ENCODE data around the gene EXOC6B. TPM values are rescaled to one million over a fixed set of nuclear protein-coding genes. Genes with fewer than 3 reads are reported as not detected.
"Not testable (repeated sequence)": the region's sequence is repeated elsewhere in the genome, so short reads cannot be mapped to it uniquely, and the experiment has no call there.

EXOC6B gene
- total and polyA plus RNA-seq, 4 donors: 5.8 to 45.9 (median 26.2) TPM

GRCh38 chr2:72425996-72426395 lies 399.8 kb downstream of the EXOC6B start:
- no peaks in the 10 kb centered on the region for H3K9me3 ChIP-seq (ENCODE audit: control insufficient read depth, low read length)
- no peak for DNase-seq
- H3K36me3 ChIP-seq (ENCODE audit: control insufficient read depth in 1 of 2, insufficient read depth in 2 of 2, low read length in 1 of 2): no peaks in the 10 kb centered on the region
- no peaks in the 10 kb centered on the region for H3K4me1 ChIP-seq (ENCODE audit: control insufficient read depth in 1 of 2, insufficient read depth in 2 of 2, low read length in 2 of 2)
- no peak for ATAC-seq (ENCODE audit: low FRiP score)
- no peak overlapping the region for H3K4me3 ChIP-seq (ENCODE audit: low read length in 2 of 2)
- intact Hi-C loops (cut with DNase I): no loop called here
- no peak overlapping the region for H3K27ac ChIP-seq (ENCODE audit: low read depth in 1 of 2, low read length in 2 of 2)
- no peaks in the 10 kb centered on the region for H3K27me3 ChIP-seq (ENCODE audit: control insufficient read depth in 1 of 2, insufficient read depth in 2 of 2, low read length in 1 of 2)

DNA sequence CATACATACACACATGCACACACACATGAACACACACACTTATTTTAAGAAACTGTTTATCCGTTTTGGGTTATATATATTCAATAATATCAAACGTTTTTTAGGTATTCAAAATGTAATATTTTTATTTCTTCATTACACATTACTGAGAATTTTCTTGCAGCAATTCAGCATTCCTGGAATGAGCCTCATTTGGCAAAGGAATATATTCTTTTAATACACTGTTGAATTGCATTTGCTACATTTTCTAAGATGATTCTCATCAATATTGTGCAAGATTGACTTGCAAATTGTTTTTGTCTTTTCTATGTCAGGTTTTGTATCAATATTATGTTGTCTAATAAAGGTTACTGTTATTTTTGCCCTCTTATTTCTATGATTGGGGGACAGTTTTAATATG lies 402.1 kb downstream of the EXOC6B start:
- ATAC-seq (ENCODE audit: low FRiP score) (no peak), DNase-seq (no peak)
- WGBS, 2 donors: 27 to 47% methylated on average over 2 of the region's 2 CpGs
- Histone ChIP-seq H3K9me3 (ENCODE audit: control insufficient read depth, low read length) (no peaks in the 10 kb centered on the region), H3K27me3 (ENCODE audit: control insufficient read depth in 1 of 2, insufficient read depth in 2 of 2, low read length in 1 of 2) (no peaks in the 10 kb centered on the region), H3K27ac (ENCODE audit: low read depth in 1 of 2, low read length in 2 of 2) (no peak overlapping the region), H3K4me1 (ENCODE audit: control insufficient read depth in 1 of 2, insufficient read depth in 2 of 2, low read length in 2 of 2) (no peaks in the 10 kb centered on the region), H3K4me3 (ENCODE audit: low read length in 2 of 2) (no peak overlapping the region), H3K36me3 (ENCODE audit: control insufficient read depth in 1 of 2, insufficient read depth in 2 of 2, low read length in 1 of 2) (no peaks in the 10 kb centered on the region)
- intact Hi-C loops (cut with DNase I): no loop called here

- DNase-seq; H3K4me3 ChIP-seq (ENCODE audit: low read length in 2 of 2); H3K4me1 ChIP-seq (ENCODE audit: control insufficient read depth in 1 of 2, insufficient read depth in 2 of 2, low read length in 2 of 2); H3K9me3 ChIP-seq (ENCODE audit: control insufficient read depth, low read length); H3K27me3 ChIP-seq (ENCODE audit: control insufficient read depth in 1 of 2, insufficient read depth in 2 of 2, low read length in 1 of 2); H3K36me3 ChIP-seq (ENCODE audit: control insufficient read depth in 1 of 2, insufficient read depth in 2 of 2, low read length in 1 of 2); ATAC-seq (ENCODE audit: low FRiP score); intact Hi-C loops (cut with DNase I); H3K27ac ChIP-seq (ENCODE audit: low read depth in 1 of 2, low read length in 2 of 2): not testable (repeated sequence)
- WGBS, 2 donors: 97 to 99% methylated on average over 27 to 31 of the region's 31 CpGs
Observed at GRCh38 chr2:72421771-72422379, 404.0 kb downstream of the EXOC6B start.

- ATAC-seq (ENCODE audit: low FRiP score) (no peak), DNase-seq (no peak)
- Histone ChIP-seq H3K27me3 (ENCODE audit: control insufficient read depth in 1 of 2, insufficient read depth in 2 of 2, low read length in 1 of 2) (no peaks in the 10 kb centered on the region), H3K27ac (ENCODE audit: low read depth in 1 of 2, low read length in 2 of 2) (no peak overlapping the region), H3K36me3 (ENCODE audit: control insufficient read depth in 1 of 2, insufficient read depth in 2 of 2, low read length in 1 of 2) (no peaks in the 10 kb centered on the region), H3K4me1 (ENCODE audit: control insufficient read depth in 1 of 2, insufficient read depth in 2 of 2, low read length in 2 of 2) (no peaks in the 10 kb centered on the region), H3K4me3 (ENCODE audit: low read length in 2 of 2) (no peak overlapping the region), H3K9me3 (ENCODE audit: control insufficient read depth, low read length) (no peaks in the 10 kb centered on the region)
- intact Hi-C loops (cut with DNase I): no loop called here
- 87 to 94% methylated on average over 5 of the region's 5 CpGs for WGBS, 2 donors
Observed at GRCh38 chr2:72415781-72416475, 409.9 kb downstream of the EXOC6B start.

DNA sequence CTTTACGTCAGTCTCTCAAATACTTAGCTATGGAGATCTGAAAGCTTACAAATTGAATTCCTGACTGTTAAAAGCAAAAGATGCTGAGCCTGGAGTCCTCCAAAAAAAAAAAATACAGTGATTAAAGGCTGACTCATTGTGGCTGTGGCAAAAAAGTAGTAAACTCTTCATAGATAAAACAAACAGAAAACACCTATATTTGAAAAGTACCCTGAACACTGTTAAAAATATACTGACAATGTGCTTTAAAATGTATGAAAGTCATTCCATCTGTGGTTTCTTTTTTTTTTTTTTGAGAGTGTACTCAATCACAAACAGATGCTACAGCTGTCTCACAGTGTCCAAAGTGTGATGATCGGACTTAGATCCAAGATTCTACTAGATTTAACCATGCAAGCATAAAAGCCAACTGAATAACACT lies 410.6 kb downstream of the EXOC6B start:
- H3K27me3 ChIP-seq (ENCODE audit: control insufficient read depth in 1 of 2, insufficient read depth in 2 of 2, low read length in 1 of 2): no peaks in the 10 kb centered on the region
- H3K27ac ChIP-seq (ENCODE audit: low read depth in 1 of 2, low read length in 2 of 2): no peak overlapping the region
- H3K36me3 ChIP-seq (ENCODE audit: control insufficient read depth in 1 of 2, insufficient read depth in 2 of 2, low read length in 1 of 2): no peaks in the 10 kb centered on the region
- intact Hi-C loops (cut with DNase I): no loop called here
- WGBS, 2 donors: 88% methylated on average over 2 of the region's 2 CpGs
- no peak overlapping the region for H3K4me3 ChIP-seq (ENCODE audit: low read length in 2 of 2)
- ATAC-seq (ENCODE audit: low FRiP score) (peak; percentile 38), DNase-seq (no peak)
- H3K9me3 ChIP-seq (ENCODE audit: control insufficient read depth, low read length): no peaks in the 10 kb centered on the region
- no peaks in the 10 kb centered on the region for H3K4me1 ChIP-seq (ENCODE audit: control insufficient read depth in 1 of 2, insufficient read depth in 2 of 2, low read length in 2 of 2)

GRCh38 chr2:72414137-72414760 lies 411.6 kb downstream of the EXOC6B start:
- Histone ChIP-seq H3K27ac (ENCODE audit: low read depth in 1 of 2, low read length in 2 of 2) (no peak overlapping the region), H3K36me3 (ENCODE audit: control insufficient read depth in 1 of 2, insufficient read depth in 2 of 2, low read length in 1 of 2) (no peaks in the 10 kb centered on the region), H3K9me3 (ENCODE audit: control insufficient read depth, low read length) (no peaks in the 10 kb centered on the region), H3K4me3 (ENCODE audit: low read length in 2 of 2) (no peak overlapping the region), H3K27me3 (ENCODE audit: control insufficient read depth in 1 of 2, insufficient read depth in 2 of 2, low read length in 1 of 2) (no peaks in the 10 kb centered on the region), H3K4me1 (ENCODE audit: control insufficient read depth in 1 of 2, insufficient read depth in 2 of 2, low read length in 2 of 2) (no peaks in the 10 kb centered on the region)
- intact Hi-C loops (cut with DNase I): no loop called here
- ATAC-seq (ENCODE audit: low FRiP score) (no peak), DNase-seq (no peak)
- WGBS, 2 donors: 73 to 74% methylated on average over 2 of the region's 2 CpGs

GRCh38 chr2:72413716-72414115 lies 412.1 kb downstream of the EXOC6B start:
- DNase-seq (no peak), ATAC-seq (ENCODE audit: low FRiP score) (no peak)
- Histone ChIP-seq H3K36me3 (ENCODE audit: control insufficient read depth in 1 of 2, insufficient read depth in 2 of 2, low read length in 1 of 2) (no peaks in the 10 kb centered on the region), H3K4me3 (ENCODE audit: low read length in 2 of 2) (no peak overlapping the region), H3K9me3 (ENCODE audit: control insufficient read depth, low read length) (no peaks in the 10 kb centered on the region), H3K27ac (ENCODE audit: low read depth in 1 of 2, low read length in 2 of 2) (no peak overlapping the region), H3K27me3 (ENCODE audit: control insufficient read depth in 1 of 2, insufficient read depth in 2 of 2, low read length in 1 of 2) (no peaks in the 10 kb centered on the region), H3K4me1 (ENCODE audit: control insufficient read depth in 1 of 2, insufficient read depth in 2 of 2, low read length in 2 of 2) (no peaks in the 10 kb centered on the region)
- intact Hi-C loops (cut with DNase I): no loop called here
- 93 to 100% methylated on average over 1 of the region's 1 CpG for WGBS, 2 donors

DNA sequence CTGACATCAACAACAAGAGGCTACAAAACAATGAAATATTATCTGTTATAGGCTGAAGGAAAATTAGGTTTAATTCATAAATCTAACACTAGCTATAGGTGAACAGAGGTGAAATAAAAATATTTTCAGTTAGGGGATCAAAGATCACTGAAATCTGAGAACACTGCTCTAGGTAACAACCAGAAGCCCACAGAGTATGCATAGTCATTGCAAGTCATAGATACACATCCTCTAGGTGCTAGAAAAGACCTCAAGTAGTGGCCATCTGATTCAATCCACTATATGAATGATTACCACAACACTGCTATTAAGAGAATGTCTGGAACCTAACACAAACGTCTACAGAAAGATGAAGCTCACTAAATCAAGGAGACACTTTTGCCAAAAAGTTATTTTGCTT lies 413.6 kb downstream of the EXOC6B start:
- no peak overlapping the region for H3K4me3 ChIP-seq (ENCODE audit: low read length in 2 of 2)
- H3K27ac ChIP-seq (ENCODE audit: low read depth in 1 of 2, low read length in 2 of 2): no peak overlapping the region
- ATAC-seq (ENCODE audit: low FRiP score) (no peak), DNase-seq (no peak)
- no peaks in the 10 kb centered on the region for H3K9me3 ChIP-seq (ENCODE audit: control insufficient read depth, low read length)
- 17 to 24% methylated on average over 1 of the region's 1 CpG for WGBS, 2 donors
- no peaks in the 10 kb centered on the region for H3K4me1 ChIP-seq (ENCODE audit: control insufficient read depth in 1 of 2, insufficient read depth in 2 of 2, low read length in 2 of 2)
- intact Hi-C loops (cut with DNase I): no loop called here
- no peaks in the 10 kb centered on the region for H3K36me3 ChIP-seq (ENCODE audit: control insufficient read depth in 1 of 2, insufficient read depth in 2 of 2, low read length in 1 of 2)
- no peaks in the 10 kb centered on the region for H3K27me3 ChIP-seq (ENCODE audit: control insufficient read depth in 1 of 2, insufficient read depth in 2 of 2, low read length in 1 of 2)

DNA sequence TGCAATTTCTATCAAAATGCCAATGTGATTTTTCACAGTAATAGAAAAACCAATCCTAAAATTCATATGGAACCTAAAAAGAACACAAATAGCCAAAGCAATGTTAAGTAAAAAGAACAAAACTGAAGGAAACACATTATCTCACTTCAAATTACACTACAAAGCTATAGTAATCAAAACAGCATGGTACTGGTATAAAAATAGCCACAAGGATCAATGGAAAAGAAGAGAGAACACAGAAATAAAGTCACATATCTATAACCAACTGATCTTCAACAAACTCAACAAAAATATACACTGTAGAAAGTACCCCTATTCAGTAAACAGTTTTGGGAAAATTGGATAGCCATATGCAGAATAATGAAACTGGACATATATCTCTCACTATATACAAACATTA lies 426.0 kb downstream of the EXOC6B start:
- Histone ChIP-seq H3K4me3 (ENCODE audit: low read length in 2 of 2) (no peak overlapping the region), H3K27me3 (ENCODE audit: control insufficient read depth in 1 of 2, insufficient read depth in 2 of 2, low read length in 1 of 2) (no peaks in the 10 kb centered on the region), H3K4me1 (ENCODE audit: control insufficient read depth in 1 of 2, insufficient read depth in 2 of 2, low read length in 2 of 2) (no peaks in the 10 kb centered on the region), H3K36me3 (ENCODE audit: control insufficient read depth in 1 of 2, insufficient read depth in 2 of 2, low read length in 1 of 2) (no peaks in the 10 kb centered on the region), H3K9me3 (ENCODE audit: control insufficient read depth, low read length) (no peaks in the 10 kb centered on the region), H3K27ac (ENCODE audit: low read depth in 1 of 2, low read length in 2 of 2) (no peak overlapping the region)
- DNase-seq (no peak), ATAC-seq (ENCODE audit: low FRiP score) (no peak)
- intact Hi-C loops (cut with DNase I): no loop called here
